MG63 (cell line): ENCODE data around the gene IQCM. TPM values are rescaled to one million over a fixed set of nuclear protein-coding genes. Genes with fewer than 3 reads are reported as not detected.

Experiments used
- DNase-seq: peaks from one replicate; pipeline ENCODE4 v3.0.0-alpha.2; 2020
- H3K27me3 ChIP-seq: fragments of 250-450 bp; sonication (Bioruptor Pico); 2 replicates; pipeline ENCODE4 v1.5.1; 2020; ENCODE audit warnings: mild to moderate bottlenecking, moderate library complexity
- H3K36me3 ChIP-seq: fragments of 250-450 bp; sonication (Bioruptor Pico); 2 replicates; pipeline ENCODE4 v1.5.1; 2020; ENCODE audit warnings: mild to moderate bottlenecking, moderate library complexity
- H3K4me3 ChIP-seq: fragments of 250-450 bp; sonication (Bioruptor Pico); 2 replicates; pipeline ENCODE4 v1.5.1; 2020; ENCODE audit warnings: mild to moderate bottlenecking, moderate library complexity
- H3K9me3 ChIP-seq: fragments of 250-450 bp; sonication (Bioruptor Pico); 2 replicates; pipeline ENCODE4 v1.5.1; 2020; ENCODE audit warnings: mild to moderate bottlenecking, moderate library complexity
- total RNA-seq: library from RNA; depleted of rRNA; stranded (reverse); fragments of >200 nt; shearing (Covaris generic); gene quantifications from 2 replicates; pipeline ENCODE4 v1.2.3, GENCODE V29; 2014; ENCODE audit warnings: low replicate concordance; rRNA removed

The IQCM gene
- not detected in 2 replicates for total RNA-seq

GRCh38 chr4:149815743-149816142 lies at the start of gene IQCM:
IQCM (minus strand) TSS chr4:149815843; CDS start chr4:149742691, 73,152 bp downstream.
- H3K4me3 ChIP-seq: no peak within 1 kb of the TSS
- H3K36me3 ChIP-seq: no peaks in the 10 kb centered on the region
- DNase-seq: no peak

DNA sequence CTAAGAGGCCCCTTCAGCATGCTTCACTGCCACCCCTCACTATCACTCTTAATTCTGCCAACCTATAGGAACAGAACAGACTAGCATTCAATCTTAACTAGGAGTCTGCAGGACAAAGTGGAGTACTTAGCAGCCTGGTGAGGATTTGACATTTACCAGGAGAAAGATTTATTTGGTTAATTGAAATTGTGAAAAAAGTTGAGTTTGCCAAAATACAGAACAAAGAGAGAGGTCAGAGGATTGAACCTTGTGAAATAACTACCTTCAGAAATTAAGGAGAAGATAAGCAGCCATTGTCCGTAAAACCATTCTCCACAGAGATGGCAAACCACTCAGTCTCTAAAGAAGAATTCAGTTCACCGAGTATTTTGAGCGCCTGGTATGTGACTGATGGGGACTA lies 41.8 kb upstream of the IQCM start:
- Histone ChIP-seq H3K36me3 (no peaks in the 10 kb centered on the region), H3K9me3 (no peaks in the 10 kb centered on the region), H3K27me3 (no peaks in the 10 kb centered on the region), H3K4me3 (no peak overlapping the region)
- DNase-seq: no peak

More at GRCh38 chr4:149815743-149816142, at the start of gene IQCM:
- no peaks in the 10 kb centered on the region for H3K27me3 ChIP-seq
- H3K9me3 ChIP-seq: no peaks in the 10 kb centered on the region

DNA sequence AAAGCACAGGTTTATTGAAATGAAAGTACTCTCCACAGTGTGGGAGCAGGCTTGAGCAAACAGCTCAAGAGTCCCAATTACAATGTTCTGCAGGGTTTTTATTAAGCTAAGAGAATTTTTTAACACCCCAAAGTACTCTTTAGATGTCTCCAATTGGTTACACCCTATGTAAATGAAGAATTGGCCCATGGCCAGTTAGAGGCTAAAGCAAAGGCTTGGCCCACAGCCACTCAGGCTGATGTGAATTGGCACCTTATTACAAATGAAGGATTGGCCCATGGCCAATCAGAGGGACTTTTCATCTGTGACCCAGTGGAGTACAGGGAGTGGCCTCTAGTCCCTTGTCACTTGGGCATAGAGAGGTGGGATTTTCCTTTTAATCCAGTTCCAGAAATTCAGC lies 30.1 kb upstream of the IQCM start:
- DNase-seq: no peak
- no peak overlapping the region for H3K4me3 ChIP-seq
- no peaks in the 10 kb centered on the region for H3K27me3 ChIP-seq
- H3K9me3 ChIP-seq: no peaks in the 10 kb centered on the region
- no peaks in the 10 kb centered on the region for H3K36me3 ChIP-seq

- Histone ChIP-seq H3K4me3 (no peak overlapping the region), H3K27me3 (no peaks in the 10 kb centered on the region)
- no peak for DNase-seq
Measured at GRCh38 chr4:149841686-149842085, 26.0 kb upstream of the IQCM start.

GRCh38 chr4:149838036-149838435 lies 22.4 kb upstream of the IQCM start:
- Histone ChIP-seq H3K27me3 (no peaks in the 10 kb centered on the region), H3K36me3 (no peaks in the 10 kb centered on the region), H3K4me3 (no peak overlapping the region), H3K9me3 (no peaks in the 10 kb centered on the region)
- DNase-seq: no peak

More at GRCh38 chr4:149841686-149842085, 26.0 kb upstream of the IQCM start:
- Histone ChIP-seq H3K9me3 (no peaks in the 10 kb centered on the region), H3K36me3 (no peaks in the 10 kb centered on the region)

DNA sequence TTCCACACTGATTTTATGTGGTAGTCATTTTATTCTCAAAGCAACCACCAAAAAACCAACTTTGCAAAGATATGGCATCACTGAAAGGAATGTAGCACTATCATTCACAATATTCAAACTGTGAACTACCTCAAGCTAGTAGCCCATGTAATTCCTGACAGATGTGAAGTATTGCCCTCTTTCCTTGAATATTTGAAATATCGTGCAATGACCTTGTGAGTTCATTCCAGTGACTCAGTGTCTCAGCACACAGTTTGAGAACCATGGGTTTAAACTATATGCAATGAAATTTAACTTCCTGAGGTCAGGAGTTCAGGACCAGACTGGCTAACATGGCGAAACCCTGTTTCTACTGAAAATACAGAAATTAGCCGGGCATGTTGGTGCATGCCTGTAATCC lies 20.9 kb upstream of the IQCM start:
- Histone ChIP-seq H3K9me3 (no peaks in the 10 kb centered on the region), H3K36me3 (no peaks in the 10 kb centered on the region), H3K4me3 (no peak overlapping the region), H3K27me3 (no peaks in the 10 kb centered on the region)
- DNase-seq: no peak

- Histone ChIP-seq H3K4me3 (no peak overlapping the region), H3K9me3 (no peaks in the 10 kb centered on the region), H3K27me3 (no peaks in the 10 kb centered on the region), H3K36me3 (no peaks in the 10 kb centered on the region)
- DNase-seq: no peak
Measured at GRCh38 chr4:149835280-149835679, 19.6 kb upstream of the IQCM start.

- Histone ChIP-seq H3K9me3 (no peaks in the 10 kb centered on the region), H3K4me3 (no peak overlapping the region), H3K27me3 (no peaks in the 10 kb centered on the region), H3K36me3 (no peaks in the 10 kb centered on the region)
- no peak for DNase-seq
Measured at GRCh38 chr4:149831656-149832208, 16.1 kb upstream of the IQCM start.

- Histone ChIP-seq H3K27me3 (no peaks in the 10 kb centered on the region), H3K9me3 (no peaks in the 10 kb centered on the region), H3K36me3 (no peaks in the 10 kb centered on the region), H3K4me3 (no peak overlapping the region)
- DNase-seq: no peak
Measured at GRCh38 chr4:149830823-149831222, 15.2 kb upstream of the IQCM start.

- Histone ChIP-seq H3K27me3 (no peaks in the 10 kb centered on the region), H3K4me3 (no peak overlapping the region), H3K36me3 (no peaks in the 10 kb centered on the region), H3K9me3 (no peaks in the 10 kb centered on the region)
- DNase-seq: peak; percentile 1
Measured at GRCh38 chr4:149825336-149825735, 9.7 kb upstream of the IQCM start.

GRCh38 chr4:149823769-149824221 lies 8.2 kb upstream of the IQCM start:
- H3K27me3 ChIP-seq: no peaks in the 10 kb centered on the region
- no peaks in the 10 kb centered on the region for H3K9me3 ChIP-seq
- DNase-seq: peak; percentile 51
- H3K36me3 ChIP-seq: no peaks in the 10 kb centered on the region
- no peak overlapping the region; the same call in 1 of the 2 replicates for H3K4me3 ChIP-seq

DNA sequence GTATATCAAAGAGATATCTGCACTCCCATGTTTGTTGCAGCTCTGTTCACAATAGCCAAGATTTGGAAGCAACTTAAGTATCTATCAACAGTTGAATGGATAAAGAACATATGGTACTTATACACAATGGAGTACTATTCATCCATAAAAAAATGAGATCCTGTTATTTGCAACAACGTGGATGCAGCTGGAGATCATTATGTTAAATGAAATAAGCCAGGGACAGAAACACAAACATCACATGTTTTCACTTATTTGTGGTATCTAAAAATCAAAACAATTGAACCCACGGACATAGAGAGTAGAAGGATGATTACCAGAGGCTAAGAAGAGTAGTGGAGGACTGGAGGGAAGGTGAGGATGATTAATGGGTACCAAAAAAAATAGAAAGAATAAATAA lies 14.2 kb downstream of the IQCM start:
- no peaks in the 10 kb centered on the region for H3K27me3 ChIP-seq
- H3K9me3 ChIP-seq: no peaks in the 10 kb centered on the region; the same call in 1 of the 2 replicates
- DNase-seq: no peak
- H3K36me3 ChIP-seq: no peaks in the 10 kb centered on the region
- H3K4me3 ChIP-seq: no peak overlapping the region

DNA sequence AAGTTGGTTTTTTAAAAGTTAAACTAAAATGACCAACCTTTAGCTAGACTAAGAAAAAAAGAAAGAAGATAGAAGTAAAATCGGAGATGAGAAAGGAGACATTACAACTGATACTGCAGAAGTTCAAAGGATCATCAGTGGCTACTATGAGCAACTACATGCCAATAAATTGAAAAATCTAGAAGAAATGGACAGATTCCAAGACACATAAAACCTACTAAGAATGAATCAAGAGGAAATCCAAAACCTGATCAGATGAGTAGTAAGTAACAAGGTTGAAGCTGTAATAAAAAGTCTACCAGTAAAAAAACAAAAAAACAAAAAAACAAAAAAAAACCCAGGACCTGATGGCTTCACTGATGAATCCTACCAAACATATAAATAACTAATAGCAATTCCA lies 16.1 kb downstream of the IQCM start:
- Histone ChIP-seq H3K9me3 (no peaks in the 10 kb centered on the region; the same call in 1 of the 2 replicates), H3K27me3 (no peaks in the 10 kb centered on the region), H3K4me3 (no peak overlapping the region), H3K36me3 (no peaks in the 10 kb centered on the region)
- DNase-seq: no peak

DNA sequence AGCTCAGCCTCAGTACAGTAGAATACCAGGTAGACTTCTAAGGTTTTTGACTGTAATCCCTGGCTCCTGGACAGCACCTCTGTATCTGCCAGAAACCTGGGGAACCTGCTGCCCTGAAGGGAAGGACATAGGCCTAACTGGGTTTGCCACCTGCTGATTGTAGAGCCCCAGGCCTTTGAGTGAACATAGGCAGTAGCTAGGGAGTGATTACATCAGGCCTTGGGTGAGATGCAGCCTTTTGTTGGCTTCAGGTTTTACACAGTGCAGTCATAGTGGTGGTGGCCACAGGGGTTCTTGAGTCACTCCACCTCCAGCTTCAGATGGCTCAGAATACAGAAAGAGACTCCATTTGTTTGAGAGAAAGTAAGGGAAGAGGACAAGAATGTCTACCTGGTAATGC lies 19.3 kb downstream of the IQCM start:
- Histone ChIP-seq H3K36me3 (no peaks in the 10 kb centered on the region), H3K27me3 (no peaks in the 10 kb centered on the region), H3K4me3 (no peak overlapping the region), H3K9me3 (no peaks in the 10 kb centered on the region)
- peak; percentile 11 for DNase-seq

DNA sequence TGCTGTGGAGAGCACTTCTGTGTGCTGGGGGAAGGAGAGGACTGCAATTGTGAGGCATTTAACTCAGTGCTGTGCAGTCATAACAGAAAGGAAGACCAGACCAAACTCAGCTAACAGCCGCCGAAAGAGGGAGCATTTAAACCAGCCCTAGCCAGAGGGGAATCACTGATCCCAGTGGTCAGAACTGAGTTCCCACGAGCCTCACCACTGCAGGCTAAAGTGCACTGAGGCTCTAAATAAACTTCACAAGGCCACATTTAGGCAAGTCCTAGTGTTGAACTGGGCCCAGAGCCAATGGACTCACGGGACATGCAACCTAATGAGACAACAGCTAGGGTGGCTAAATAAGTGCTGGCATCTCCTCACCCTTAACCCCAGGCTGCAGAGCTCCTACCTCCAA lies 20.4 kb downstream of the IQCM start:
- DNase-seq: no peak
- no peaks in the 10 kb centered on the region for H3K27me3 ChIP-seq
- no peaks in the 10 kb centered on the region for H3K9me3 ChIP-seq
- no peak overlapping the region for H3K4me3 ChIP-seq
- no peaks in the 10 kb centered on the region for H3K36me3 ChIP-seq

DNA sequence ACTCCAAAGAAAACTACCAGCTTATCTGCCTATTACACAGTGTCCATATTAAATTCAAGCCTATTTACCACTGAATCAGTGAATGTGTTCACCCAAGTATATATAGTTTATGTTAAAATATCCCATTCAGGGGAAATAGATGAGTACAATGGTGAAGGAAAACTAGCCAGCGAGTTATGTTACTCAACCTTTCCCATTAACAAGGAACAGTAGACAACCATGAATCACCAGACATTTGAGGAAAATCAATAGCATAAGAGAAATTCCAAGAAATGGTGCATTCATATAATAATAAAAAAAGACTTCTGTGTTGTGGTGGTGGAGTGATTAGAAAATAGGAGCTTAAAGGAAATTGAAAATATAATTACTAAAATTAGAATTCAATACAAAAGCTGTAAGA lies 21.3 kb downstream of the IQCM start:
- Histone ChIP-seq H3K4me3 (no peak overlapping the region), H3K36me3 (no peaks in the 10 kb centered on the region), H3K27me3 (no peaks in the 10 kb centered on the region), H3K9me3 (no peaks in the 10 kb centered on the region)
- no peak for DNase-seq

DNA sequence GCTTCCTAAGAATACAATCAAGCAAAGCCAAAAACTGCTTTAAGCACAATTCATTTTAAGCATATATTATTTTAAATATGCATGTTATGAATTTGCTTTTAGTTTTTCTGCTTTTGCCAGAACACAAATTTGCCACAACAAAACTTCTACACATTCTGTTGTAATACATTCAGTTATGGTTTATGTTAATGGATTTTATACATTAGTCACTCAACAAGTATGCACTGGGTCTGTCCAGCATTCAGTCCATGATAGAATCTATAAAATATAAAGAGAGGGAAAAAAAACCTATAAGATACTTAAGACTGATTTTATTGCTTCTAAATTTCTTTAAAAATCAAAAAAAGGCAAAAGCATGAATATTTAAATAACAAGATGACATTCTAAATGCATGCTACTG lies 22.2 kb downstream of the IQCM start:
- no peaks in the 10 kb centered on the region for H3K9me3 ChIP-seq
- DNase-seq: no peak
- no peak overlapping the region for H3K4me3 ChIP-seq
- no peaks in the 10 kb centered on the region for H3K36me3 ChIP-seq
- no peaks in the 10 kb centered on the region for H3K27me3 ChIP-seq

DNA sequence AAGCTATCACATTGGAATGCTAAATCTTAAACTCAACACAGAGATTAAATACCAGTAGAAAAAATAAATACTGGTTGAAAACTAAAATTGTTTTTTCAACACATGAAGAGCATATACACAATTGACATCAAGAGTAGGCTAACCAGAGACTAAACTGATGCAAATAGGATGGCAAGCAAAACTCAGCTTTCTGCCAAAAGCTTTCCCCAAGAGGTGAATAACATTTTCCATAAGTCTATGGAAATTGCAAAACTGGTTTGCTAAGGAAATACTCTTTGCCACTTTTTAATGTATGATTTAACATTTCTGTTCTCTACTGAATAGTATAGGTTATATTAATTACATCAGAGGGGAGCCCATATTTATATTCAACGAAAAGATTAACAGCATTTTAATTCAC lies 23.8 kb downstream of the IQCM start:
- H3K4me3 ChIP-seq: no peak overlapping the region
- H3K36me3 ChIP-seq: no peaks in the 10 kb centered on the region
- H3K9me3 ChIP-seq: no peaks in the 10 kb centered on the region
- no peak for DNase-seq
- no peaks in the 10 kb centered on the region for H3K27me3 ChIP-seq
